ENCODE results near the gene VSIG10L.

- TF ChIP-seq CTCF (IDR thresholded peaks at IDR 0.05) (no peak), POLR2A (IDR thresholded peaks at IDR 0.05) (no peak)
These were observed 17.4 kb upstream of the VSIG10L start for GRCh38 chr19:51359294-51359693.

All from transverse colon (tissue), 3 donors.